NK-92 treated with Interleukin-12 subunit alpha and Interleukin-12 subunit beta, amount 100 ng/mL, for 24 hours (cell line): ENCODE measurements around the gene FILIP1L.

Experiments
- DNase-seq: peaks from one replicate; lab custom pipeline; 2025; lab: John Stamatoyannopoulos, UW

Gene FILIP1L

GRCh38 chr3:100114413-100115030 lies at the start of gene FILIP1L:
Gene FILIP1L, minus strand, starts transcription at chr3:100114501.
- no peak for DNase-seq

GRCh38 chr3:100163787-100164186 lies 49.5 kb upstream of the FILIP1L start:
- DNase-seq = no peak

GRCh38 chr3:100160521-100160920 lies 46.2 kb upstream of the FILIP1L start:
- DNase-seq = no peak

- no peak for DNase-seq
Observed at GRCh38 chr3:100159331-100160153, 45.2 kb upstream of the FILIP1L start.

GRCh38 chr3:100158918-100159330 lies 44.6 kb upstream of the FILIP1L start:
- no peak for DNase-seq

- no peak for DNase-seq
Observed at GRCh38 chr3:100157685-100158084, 43.4 kb upstream of the FILIP1L start.

- DNase-seq = no peak
Observed at GRCh38 chr3:100155590-100155989, 41.3 kb upstream of the FILIP1L start.

GRCh38 chr3:100155128-100155527 lies 40.8 kb upstream of the FILIP1L start:
- DNase-seq = no peak

GRCh38 chr3:100154171-100154570 lies 39.9 kb upstream of the FILIP1L start:
- no peak for DNase-seq

- DNase-seq = no peak
Observed at GRCh38 chr3:100151024-100151707, 36.9 kb upstream of the FILIP1L start.

GRCh38 chr3:100150473-100150872 lies 36.2 kb upstream of the FILIP1L start:
- DNase-seq = no peak

GRCh38 chr3:100149713-100150415 lies 35.6 kb upstream of the FILIP1L start:
- no peak for DNase-seq

GRCh38 chr3:100149130-100149529 lies 34.8 kb upstream of the FILIP1L start:
- DNase-seq = no peak

GRCh38 chr3:100144255-100144866 lies 30.1 kb upstream of the FILIP1L start:
- no peak for DNase-seq

GRCh38 chr3:100141586-100141985 lies 27.3 kb upstream of the FILIP1L start:
- no peak for DNase-seq

- no peak for DNase-seq
Observed at GRCh38 chr3:100140976-100141375, 26.7 kb upstream of the FILIP1L start.

GRCh38 chr3:100136921-100137320 lies 22.6 kb upstream of the FILIP1L start:
- DNase-seq = no peak

GRCh38 chr3:100131241-100131640 lies 16.9 kb upstream of the FILIP1L start:
- DNase-seq = no peak

- DNase-seq = no peak
Observed at GRCh38 chr3:100129941-100130340, 15.6 kb upstream of the FILIP1L start.

GRCh38 chr3:100128565-100128964 lies 14.3 kb upstream of the FILIP1L start:
- DNase-seq = no peak

GRCh38 chr3:100127792-100128191 lies 13.5 kb upstream of the FILIP1L start:
- DNase-seq = no peak
